Stimulated activated CD8-positive, alpha-beta memory T cell treated with anti-CD3 and anti-CD28 coated beads, Interleukin-7, amount 100 ng/mL, for 48 hours (primary cell): Measurements from ENCODE around the gene PDE4B.

Experiments used
- DNase-seq, 2 donors: peaks; one replicate each; pipeline ENCODE4 v3.0.0-alpha.2; 2020; ENCODE audit warnings: low read depth in 1 of 2; ENCODE audit errors: extremely low read depth in 1 of 2

The PDE4B gene

DNA sequence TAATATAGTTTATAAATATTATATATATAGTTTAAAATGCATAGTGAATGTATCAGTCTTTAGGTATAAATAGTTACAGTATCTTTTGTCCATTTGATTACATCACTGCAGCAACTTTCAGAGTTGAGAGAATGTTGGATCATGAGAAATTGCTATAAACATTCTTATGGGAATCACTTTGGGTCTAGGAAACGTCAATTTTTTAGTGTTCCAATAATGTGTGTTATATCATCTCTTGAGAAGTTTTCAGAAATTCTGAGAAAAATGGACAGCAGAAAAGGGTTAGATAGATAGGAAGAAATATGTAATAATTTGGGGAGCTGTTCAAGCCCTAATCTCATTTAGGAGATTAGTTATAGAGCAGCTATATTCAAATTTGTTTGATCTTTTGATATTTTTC, 556.1 kb downstream of the PDE4B start:
- no peak for DNase-seq

DNA sequence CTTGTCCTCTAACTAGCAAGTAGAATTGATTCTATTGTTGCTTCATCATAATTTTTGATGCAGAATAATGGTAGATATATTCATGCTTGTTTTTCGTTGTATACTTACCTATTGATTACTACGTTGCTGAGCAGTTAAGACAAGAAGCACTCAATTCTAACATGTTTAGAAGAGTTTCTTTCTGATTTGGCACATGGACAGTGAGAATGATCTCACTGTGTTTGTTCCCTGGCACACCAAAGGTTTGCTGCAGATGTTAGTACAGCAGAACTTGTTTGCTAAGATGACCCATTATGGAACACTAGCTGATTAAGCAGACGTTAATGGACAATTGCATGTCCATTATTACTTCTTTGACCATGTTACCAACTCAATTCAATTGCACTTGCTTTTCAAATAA, 556.5 kb downstream of the PDE4B start:
- DNase-seq = no peak

DNA sequence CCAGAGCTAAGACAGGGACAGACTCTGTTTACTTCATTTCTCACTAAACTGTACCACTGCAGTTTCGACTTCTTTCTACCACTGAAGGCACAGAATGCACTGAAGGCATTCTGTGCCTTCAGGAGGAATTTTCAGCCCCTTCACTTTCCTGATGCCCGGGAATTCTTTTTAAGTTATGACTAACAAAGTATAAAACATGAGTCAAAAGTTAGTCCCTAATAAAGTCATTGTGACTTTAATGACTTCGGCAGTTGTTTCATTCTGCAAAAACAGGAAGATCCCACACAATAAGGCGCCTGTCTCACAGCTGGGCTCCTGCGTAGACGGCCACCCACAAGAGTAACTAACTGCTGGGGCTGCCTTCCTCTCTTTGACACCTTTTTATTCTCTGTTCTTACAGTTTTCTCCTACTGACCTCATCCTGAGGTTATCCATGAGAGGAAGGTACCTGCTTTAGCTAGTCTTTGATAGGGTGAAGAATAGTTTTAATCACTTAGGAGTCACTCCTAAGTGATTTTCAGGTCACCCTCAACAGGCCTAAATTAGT, 557.4 kb downstream of the PDE4B start:
- no peak for DNase-seq

DNA sequence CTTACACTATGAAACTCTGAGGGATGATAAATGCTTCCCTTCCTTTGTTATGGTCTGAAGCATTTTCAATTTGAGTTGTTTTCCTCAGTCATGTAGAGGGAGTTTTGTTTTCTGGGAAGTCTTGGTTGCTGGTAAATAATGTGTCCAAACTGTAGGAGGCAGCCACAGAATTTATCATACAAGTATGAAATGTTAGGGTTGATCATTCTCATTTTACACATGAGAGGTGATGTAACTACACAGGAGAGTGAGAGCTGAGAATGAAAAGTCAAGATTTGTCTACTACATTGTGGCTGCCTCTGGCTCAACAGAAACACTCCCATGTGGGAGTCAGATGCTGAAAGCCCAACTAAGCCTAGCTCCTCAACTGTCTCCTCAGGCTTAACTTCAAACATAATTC, 558.8 kb downstream of the PDE4B start:
- DNase-seq = no peak

GRCh38 chr1:66351913-66352312, 559.2 kb downstream of the PDE4B start:
- no peak for DNase-seq

DNA sequence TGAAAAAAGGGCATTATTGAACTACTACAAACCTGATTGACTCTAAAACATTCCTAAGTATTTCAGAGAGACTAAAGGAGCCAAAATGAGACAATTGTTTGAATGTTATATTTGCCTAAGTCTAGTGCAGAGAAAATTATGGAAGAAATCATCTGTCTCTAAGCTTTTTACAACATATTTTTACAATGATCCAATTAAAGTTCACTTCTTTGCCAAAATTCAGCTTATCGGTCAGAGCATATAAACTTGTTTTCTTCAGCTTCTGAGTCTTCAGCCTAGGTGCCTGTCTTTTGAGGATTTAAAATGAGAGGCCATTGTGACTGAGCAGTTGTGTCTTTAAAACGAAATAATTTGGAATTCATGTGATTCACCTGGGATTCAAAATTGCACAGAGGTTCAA, 560.1 kb downstream of the PDE4B start:
- no peak for DNase-seq

DNA sequence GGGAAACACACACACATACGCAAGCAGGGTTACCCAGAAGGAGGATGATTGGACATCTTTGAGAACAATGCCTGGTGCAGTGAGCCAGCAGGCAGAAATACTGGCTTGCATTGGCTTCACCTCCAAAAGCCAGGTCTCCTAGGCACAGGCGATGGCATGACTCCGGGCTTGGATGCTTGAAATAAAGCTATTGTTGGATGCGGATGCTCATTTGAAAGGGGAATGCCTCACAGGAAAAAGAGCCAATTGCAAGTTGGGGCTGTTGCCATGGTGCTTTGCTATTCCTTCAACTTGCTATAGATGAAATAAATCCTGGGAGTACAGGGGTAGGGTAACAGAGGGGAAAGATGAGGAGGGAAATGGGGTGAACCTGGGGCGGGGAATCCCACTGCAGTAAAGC, 560.6 kb downstream of the PDE4B start:
- no peak for DNase-seq

DNA sequence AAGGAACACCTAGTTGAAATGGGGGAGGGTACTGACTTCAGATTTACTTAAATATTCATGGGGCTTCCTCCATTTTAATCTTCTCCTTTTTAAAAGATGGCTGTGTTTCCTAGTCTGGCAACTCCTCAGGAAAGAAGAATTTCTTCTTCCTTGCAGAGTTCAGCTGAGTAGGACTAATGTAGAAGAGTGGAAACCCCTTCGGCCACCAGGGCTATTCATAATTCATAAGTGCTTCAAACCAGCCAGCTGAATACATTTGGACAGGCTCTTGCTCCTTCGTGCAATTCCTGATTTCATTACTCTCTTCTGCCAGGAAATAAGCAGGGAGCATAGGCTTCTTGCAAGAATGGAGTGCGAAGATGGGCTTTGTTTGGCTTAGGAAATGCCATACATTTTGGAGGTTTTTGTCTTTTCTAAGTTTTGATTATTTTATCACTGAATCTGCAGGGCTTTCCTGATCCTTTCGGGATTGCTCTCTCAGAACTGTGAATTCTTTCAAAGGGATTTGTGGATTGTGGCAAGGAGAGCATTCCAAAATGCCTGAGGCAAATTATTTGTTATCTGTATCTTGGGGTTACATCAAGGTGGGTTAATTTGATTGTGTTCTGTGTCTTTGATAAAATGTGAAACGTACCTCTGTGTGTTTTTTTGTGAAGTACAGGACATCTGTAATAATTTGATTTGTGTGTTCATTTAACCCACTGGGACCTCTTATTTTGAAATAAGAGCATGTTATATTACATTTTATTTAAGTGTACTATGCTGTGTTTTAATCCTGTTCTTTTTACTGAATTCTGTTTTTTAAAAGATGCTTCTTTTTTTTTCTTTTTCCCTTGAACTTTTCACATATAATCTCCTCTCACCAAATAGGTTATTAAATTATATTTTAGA, 561.9 kb downstream of the PDE4B start:
- no peak for DNase-seq

- DNase-seq = no peak
These were observed 563.1 kb downstream of the PDE4B start for GRCh38 chr1:66355756-66356155.

DNA sequence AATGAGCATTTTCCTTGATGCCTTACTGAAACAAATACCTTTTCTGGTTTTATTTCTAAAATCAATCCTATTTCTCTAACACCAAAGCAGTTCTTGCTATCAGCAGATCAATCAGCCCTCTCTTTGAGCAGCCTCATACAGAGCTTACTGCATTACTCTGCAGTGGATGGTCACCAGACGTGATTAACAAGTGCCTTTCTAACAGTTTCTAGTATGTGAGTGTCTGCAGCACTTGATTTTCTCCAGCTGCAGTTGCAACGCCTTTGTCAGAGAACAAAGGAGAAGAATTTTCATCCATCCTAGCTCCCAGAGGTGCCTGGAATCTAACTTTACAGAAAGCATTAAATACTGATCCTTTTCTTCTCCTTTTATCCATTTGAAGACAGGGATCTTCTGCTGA, 563.9 kb downstream of the PDE4B start:
- DNase-seq = no peak

GRCh38 chr1:66357021-66357420, 564.3 kb downstream of the PDE4B start:
- DNase-seq = no peak

GRCh38 chr1:66357478-66358197, 564.9 kb downstream of the PDE4B start:
- no peak for DNase-seq

- DNase-seq = no peak
These were observed 566.6 kb downstream of the PDE4B start for GRCh38 chr1:66359269-66359668.

DNA sequence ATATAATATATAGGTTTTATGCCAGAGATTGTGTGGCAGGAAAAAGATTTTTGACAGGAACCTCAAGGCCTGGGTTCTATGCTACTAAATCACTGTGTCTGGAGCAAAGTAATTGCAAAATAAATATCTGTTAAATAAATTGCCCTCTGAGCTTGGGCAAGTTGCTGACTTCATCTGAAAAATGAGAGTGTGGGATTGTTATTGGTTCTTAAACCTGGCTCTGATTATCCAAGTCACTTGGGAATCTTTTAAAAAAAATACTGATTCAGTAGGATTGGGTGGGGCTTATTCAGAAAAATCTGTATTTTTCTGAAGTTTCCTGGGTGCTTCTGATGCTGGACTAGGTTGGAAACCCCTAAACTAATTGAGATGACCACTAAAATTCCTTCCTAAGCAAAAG, 567.1 kb downstream of the PDE4B start:
- DNase-seq = no peak

- DNase-seq = no peak
These were observed 567.6 kb downstream of the PDE4B start for GRCh38 chr1:66360285-66360724.

DNA sequence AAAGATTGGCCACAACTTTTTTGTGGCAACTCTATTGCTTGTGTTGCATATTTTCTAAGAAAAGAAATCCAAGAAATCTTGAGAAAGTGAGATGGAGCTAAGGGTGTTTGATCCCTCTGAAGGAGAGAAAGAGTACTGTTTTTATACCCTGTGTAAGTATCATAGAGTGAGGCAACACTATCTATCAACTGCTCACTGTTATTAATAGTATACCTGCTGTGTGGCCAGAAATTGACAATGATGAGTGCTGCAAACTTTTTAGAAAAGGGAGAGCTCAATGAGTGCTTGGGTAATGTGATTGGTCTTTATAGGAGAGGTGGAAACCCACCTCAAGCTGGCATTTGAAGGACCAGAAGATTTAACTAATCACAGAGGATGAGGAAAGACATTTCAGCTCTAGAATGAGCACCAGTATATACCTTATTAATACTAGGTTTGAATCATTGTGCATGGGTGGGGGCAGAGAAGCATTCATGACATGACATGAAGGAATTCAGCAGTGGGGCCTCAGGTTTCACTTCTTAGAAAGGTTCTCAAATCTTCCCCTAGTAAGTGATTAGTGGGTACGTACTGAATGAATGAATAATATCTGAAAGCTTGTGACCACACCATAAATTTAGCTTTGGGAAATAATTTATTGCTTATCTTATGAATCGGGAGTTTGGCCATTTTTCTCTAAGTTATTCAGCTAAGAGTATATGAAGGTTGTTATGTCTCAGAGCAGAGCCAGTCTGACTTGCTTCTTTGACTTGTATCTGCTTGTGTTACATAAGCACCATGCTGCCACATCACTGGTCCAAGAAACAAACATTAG, 572.1 kb downstream of the PDE4B start:
- DNase-seq = no peak

GRCh38 chr1:66365635-66366034, 572.9 kb downstream of the PDE4B start:
- no peak for DNase-seq

DNA sequence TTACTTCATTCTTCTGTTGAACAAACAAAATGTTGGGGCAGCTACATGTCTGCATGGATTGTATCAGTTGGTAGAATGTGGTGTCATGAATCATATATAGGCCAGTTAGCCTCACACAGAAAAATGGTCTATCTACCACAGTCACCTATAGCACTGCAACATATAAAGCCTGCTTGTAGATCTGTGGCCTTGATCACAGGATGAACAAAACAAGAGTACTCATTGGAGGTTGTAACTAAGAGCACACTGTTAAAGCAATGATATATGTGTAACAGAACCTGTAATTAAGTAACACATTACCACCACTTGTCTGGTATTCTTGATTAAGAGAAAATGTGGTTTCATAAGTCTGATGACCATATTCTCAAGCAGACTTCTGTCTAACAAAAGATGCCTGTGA, 573.9 kb downstream of the PDE4B start:
- DNase-seq = no peak

DNA sequence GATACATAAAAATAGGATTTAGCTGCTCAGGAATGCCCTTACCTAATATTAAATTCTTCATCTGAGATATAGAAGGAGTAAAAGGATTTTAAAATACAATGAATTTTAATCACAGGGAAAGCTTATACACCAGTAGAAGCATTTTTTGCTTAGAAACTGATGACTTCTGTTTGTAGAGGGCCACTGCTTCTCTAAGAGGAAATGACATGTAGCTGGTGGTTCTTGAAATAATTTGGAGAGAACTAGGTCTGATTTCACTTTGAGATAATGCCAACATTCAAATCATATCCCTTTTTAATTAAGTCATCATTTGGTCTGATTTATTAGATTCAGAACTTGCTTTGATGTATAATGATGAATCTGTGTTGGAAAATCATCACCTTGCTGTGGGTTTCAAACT, 574.7 kb downstream of the PDE4B start:
- no peak for DNase-seq

- DNase-seq = no peak
These were observed 575.6 kb downstream of the PDE4B start for GRCh38 chr1:66368261-66368660.

GRCh38 chr1:66370462-66370971, 577.8 kb downstream of the PDE4B start:
- DNase-seq = no peak
